Colonic mucosa (tissue), 4 donors: ENCODE results near the gene RAX2. TPM values are rescaled to one million over a fixed set of nuclear protein-coding genes. Genes with fewer than 3 reads are reported as not detected.

ENCODE experiments used
- DNase-seq: peaks from one replicate; pipeline ENCODE4 v3.0.0-alpha.2; 2020
- H3K27ac ChIP-seq: fragments of 200-600 bp; one replicate; pipeline ENCODE4 v1.8.0; 2021
- H3K27me3 ChIP-seq: fragments of 200-600 bp; one replicate; pipeline ENCODE4 v1.8.0; 2021
- H3K36me3 ChIP-seq: fragments of 200-600 bp; one replicate; pipeline ENCODE4 v1.8.0; 2021
- H3K4me1 ChIP-seq: fragments of 200-600 bp; one replicate; pipeline ENCODE4 v1.8.0; 2021; ENCODE audit warnings: mild to moderate bottlenecking
- H3K4me3 ChIP-seq: fragments of 200-600 bp; one replicate; pipeline ENCODE4 v1.8.0; 2021
- H3K9ac ChIP-seq, 2 donors: one replicate each; pipeline ENCODE4 v1.7.0; 2013; ENCODE audit warnings: control low read depth in 2 of 2, low read depth in 2 of 2, low read length in 2 of 2
- H3K9me3 ChIP-seq: fragments of 200-600 bp; one replicate; pipeline ENCODE4 v1.8.0; 2021
- intact Hi-C: fragments of 100-400 bp; cut with DNase I; formaldehyde crosslinking; loops from one replicate; pipeline ENCODE4 v1.14.1; 2022
- total RNA-seq, 2 donors: library from RNA; stranded (reverse); fragmentation: NEBNext Ultra II Directional in 1 of 2; extraction: Animal tissue kit (Norgen Biotek cat#: 25700) in 1 of 2; gene quantifications; one replicate each; pipeline ENCODE4 v1.2.1, GENCODE V29; 2021
- TF ChIP-seq, protein P1 (sequence below): fragments of 200-600 bp; IDR thresholded peaks from one replicate; pipeline ENCODE4 v1.8.0; 2022; ENCODE audit warnings: antibody characterized with exemption, mild to moderate bottlenecking
- donor health status: healthy.
- donor health status: DM: no; HTN: no; CAD: no.
- donor health status: DM: no; HTN: no; CAD: no.

Gene RAX2
- total RNA-seq, 2 donors from 2014 or later: not detected

DNA sequence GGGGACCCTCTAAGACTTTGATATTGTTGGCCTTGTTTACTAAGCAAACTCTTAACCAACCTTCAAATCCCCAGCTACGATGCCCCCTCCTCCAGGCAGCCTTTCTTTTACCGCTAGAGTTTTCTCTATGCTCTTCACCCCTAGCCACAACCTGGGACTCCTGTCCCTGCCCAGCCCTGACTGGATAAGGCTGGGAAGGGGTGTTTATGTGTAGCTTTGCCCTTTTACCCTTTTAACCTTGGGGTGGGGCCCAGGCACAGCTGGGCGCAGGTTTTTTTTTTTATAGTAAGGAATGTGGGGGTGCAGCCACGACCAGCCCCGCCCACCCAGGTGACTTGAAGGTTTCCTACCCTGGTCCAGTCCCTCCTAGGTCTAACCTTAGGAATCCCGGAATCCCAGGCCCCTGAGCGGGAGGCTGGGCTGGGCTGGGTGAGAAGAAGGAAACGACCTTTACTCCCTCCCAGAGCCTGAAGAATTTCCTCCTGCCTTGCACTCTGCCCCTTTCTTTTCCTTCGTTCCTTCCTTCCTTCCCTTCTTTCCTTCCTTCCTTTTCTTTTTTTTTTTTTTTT lies 51.6 kb downstream of the RAX2 start:
- Histone ChIP-seq H3K4me1 (peaks cover 11% of the 10 kb centered on the region), H3K9me3 (no peaks in the 10 kb centered on the region), H3K9ac (peak overlapping the region in 1 of 2 donors; percentile 3), H3K36me3 (no peaks in the 10 kb centered on the region), H3K27ac (peak overlapping the region; percentile 83), H3K4me3 (peak overlapping the region; percentile 45), H3K27me3 (no peaks in the 10 kb centered on the region)
- intact Hi-C loops: no loop called here
- TF ChIP-seq, protein P1, sequence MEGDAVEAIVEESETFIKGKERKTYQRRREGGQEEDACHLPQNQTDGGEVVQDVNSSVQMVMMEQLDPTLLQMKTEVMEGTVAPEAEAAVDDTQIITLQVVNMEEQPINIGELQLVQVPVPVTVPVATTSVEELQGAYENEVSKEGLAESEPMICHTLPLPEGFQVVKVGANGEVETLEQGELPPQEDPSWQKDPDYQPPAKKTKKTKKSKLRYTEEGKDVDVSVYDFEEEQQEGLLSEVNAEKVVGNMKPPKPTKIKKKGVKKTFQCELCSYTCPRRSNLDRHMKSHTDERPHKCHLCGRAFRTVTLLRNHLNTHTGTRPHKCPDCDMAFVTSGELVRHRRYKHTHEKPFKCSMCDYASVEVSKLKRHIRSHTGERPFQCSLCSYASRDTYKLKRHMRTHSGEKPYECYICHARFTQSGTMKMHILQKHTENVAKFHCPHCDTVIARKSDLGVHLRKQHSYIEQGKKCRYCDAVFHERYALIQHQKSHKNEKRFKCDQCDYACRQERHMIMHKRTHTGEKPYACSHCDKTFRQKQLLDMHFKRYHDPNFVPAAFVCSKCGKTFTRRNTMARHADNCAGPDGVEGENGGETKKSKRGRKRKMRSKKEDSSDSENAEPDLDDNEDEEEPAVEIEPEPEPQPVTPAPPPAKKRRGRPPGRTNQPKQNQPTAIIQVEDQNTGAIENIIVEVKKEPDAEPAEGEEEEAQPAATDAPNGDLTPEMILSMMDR: no peak
- DNase-seq: peak; percentile 93

DNA sequence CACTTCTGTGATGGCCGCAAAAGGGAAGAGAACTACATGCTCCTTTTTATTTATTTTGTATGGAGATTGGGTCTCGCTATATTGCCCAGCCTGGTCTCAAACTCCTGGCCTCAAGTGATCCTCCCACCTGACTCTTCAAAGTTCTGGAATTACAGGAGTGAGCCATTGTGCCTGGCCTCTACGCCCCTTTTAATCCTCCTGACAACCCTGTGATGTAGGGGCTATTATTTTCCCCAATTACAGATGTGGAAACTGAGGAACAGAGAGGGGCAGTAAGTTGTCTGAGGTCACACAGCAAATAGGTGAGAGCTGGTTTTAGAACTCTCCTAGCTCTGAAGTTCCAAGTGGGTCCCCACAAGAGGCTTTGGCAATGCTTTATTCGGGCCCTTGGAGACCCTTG lies 52.2 kb downstream of the RAX2 start:
- peaks cover 8% of the 10 kb centered on the region for H3K4me1 ChIP-seq
- no peak for DNase-seq
- H3K27me3 ChIP-seq: no peaks in the 10 kb centered on the region
- H3K9ac ChIP-seq: peak overlapping the region in 1 of 2 donors; percentile 3
- H3K9me3 ChIP-seq: no peaks in the 10 kb centered on the region
- no peak overlapping the region for H3K4me3 ChIP-seq
- intact Hi-C loops: no loop called here
- TF ChIP-seq, protein P1: no peak
- no peaks in the 10 kb centered on the region for H3K36me3 ChIP-seq
- H3K27ac ChIP-seq: peak overlapping the region; percentile 64

Other genes starting within 250 kb of the RAX2 start
- 1 to 10 TPM; 1.5 to 4.7 TPM for gene TEKTIP1, start 233.1 kb downstream of the RAX2 start, total RNA-seq
- 10 to 100 TPM; 28.4 to 54.3 TPM for gene MFSD12, start 214.6 kb downstream of the RAX2 start, total RNA-seq
- gene HMG20B, start 199.3 kb downstream of the RAX2 start, total RNA-seq: 100 to 1,000 TPM in 1 of 2 donors, 10 to 100 TPM in 1; 87.9 to 118 TPM
- gene GIPC3, start 186.8 kb downstream of the RAX2 start, total RNA-seq: 1 to 10 TPM in 1 of 2 donors, under 1 TPM in 1; 0.40 to 1.1 TPM
- gene TBXA2R, start 165.4 kb downstream of the RAX2 start, total RNA-seq: 1 to 10 TPM; 1.5 to 1.7 TPM
- 10 to 100 TPM; 12.0 to 35.1 TPM for gene CACTIN, start 145.4 kb downstream of the RAX2 start, total RNA-seq
- gene PIP5K1C, start 71.8 kb downstream of the RAX2 start, total RNA-seq: 10 to 100 TPM; 22.8 to 31.2 TPM
- 100 to 1,000 TPM; 268 to 296 TPM for gene TJP3, start 63.8 kb downstream of the RAX2 start, total RNA-seq
- gene APBA3, start 10.5 kb downstream of the RAX2 start, total RNA-seq: 10 to 100 TPM; 21.0 to 29.3 TPM
- 10 to 100 TPM; 73.7 to 86.9 TPM for gene MRPL54, start 9.5 kb downstream of the RAX2 start, total RNA-seq
- 1 to 10 TPM in 1 of 2 donors, under 1 TPM in 1; 0.66 to 1.2 TPM for gene MATK, start 14.2 kb upstream of the RAX2 start, total RNA-seq
- not detected for gene ZFR2, start 96.8 kb upstream of the RAX2 start, total RNA-seq
- 1 to 10 TPM in 1 of 2 donors, under 1 TPM in 1; 0.12 to 1.0 TPM for gene ATCAY, start 108.5 kb upstream of the RAX2 start, total RNA-seq
- gene NMRK2, start 160.8 kb upstream of the RAX2 start, total RNA-seq: under 1 TPM in 1 of 2 donors, not detected in 1; 0.27 TPM
- 10 to 100 TPM; 53.7 to 74.3 TPM for gene DAPK3, start 198.9 kb upstream of the RAX2 start, total RNA-seq
- 1,000 to 10,000 TPM; 2,109 to 2,241 TPM for gene EEF2, start 213.2 kb upstream of the RAX2 start, total RNA-seq
- 10 to 100 TPM; 29.9 to 31.5 TPM for gene PIAS4, start 235.5 kb upstream of the RAX2 start, total RNA-seq